T-helper 17 cell (primary cell): ENCODE data around the gene GXYLT1. TPM values are rescaled to one million over a fixed set of nuclear protein-coding genes. Genes with fewer than 3 reads are reported as not detected.
A peak's percentile ranks its signal among the peaks of the same experiment; 100 is the strongest.

Experiments used
- ATAC-seq: fragments of 150-1000 bp; cut with Tn5 transposase; 2 replicates; pipeline ENCODE4 v1.10.0; 2021; ENCODE audit warnings: mild to moderate bottlenecking, moderate library complexity
- DNase-seq, 3 donors: peaks; one replicate each; pipeline versions ENCODE4 v3.0.0 to v3.0.0-alpha.2; 2020 to 2021
- H3K9me3 ChIP-seq: one replicate; pipeline ENCODE4 v1.7.0; 2013; ENCODE audit warnings: low read length, mild to moderate bottlenecking; ENCODE audit not compliant: control insufficient read depth, poor library complexity, severe bottlenecking
- H3K27ac Mint-ChIP-seq: one replicate; pipeline ENCODE4 v1.8.0; 2022; ENCODE audit warnings: mild to moderate bottlenecking, moderate library complexity, mixed read lengths
- H3K27me3 Mint-ChIP-seq: one replicate; pipeline ENCODE4 v1.8.0; 2022; ENCODE audit warnings: mixed read lengths
- H3K36me3 Mint-ChIP-seq: one replicate; pipeline ENCODE4 v1.8.0; 2022; ENCODE audit warnings: low read depth, mixed read lengths
- H3K4me1 Mint-ChIP-seq: one replicate; pipeline ENCODE4 v1.8.0; 2022; ENCODE audit warnings: mild to moderate bottlenecking, mixed read lengths
- H3K4me3 Mint-ChIP-seq: one replicate; pipeline ENCODE4 v1.8.0; 2022; ENCODE audit warnings: mild to moderate bottlenecking, moderate library complexity, mixed read lengths
- total RNA-seq, 4 donors: library from RNA in 2 of 4; stranded (reverse) in 2 of 4; gene quantifications; one replicate each; pipeline ENCODE4 v1.2.3 and lab custom pipeline; 2022 to 2026

The GXYLT1 gene
- total RNA-seq, 2 donors from 2014 or later = 5.8 to 7.7 TPM

DNA sequence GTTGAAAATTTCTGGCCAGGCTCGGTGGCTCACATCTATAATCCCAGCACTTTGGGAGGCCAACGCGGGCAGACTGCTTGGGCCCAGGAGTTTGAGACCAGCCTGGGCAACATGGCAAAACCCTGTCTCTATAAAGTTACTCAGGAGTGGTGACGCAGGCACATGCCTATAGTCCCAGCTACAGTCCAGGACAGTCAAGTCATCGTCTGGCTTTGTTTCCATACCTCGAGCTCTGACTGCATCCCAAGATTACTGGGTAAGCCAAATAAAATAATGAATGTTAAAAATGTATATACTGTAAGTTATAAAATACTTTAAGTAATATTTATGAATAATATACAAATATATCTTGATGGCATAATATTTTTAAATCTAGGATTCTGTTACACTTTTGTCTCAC is 23.0 kb upstream of the GXYLT1 start:
- H3K27me3 Mint-ChIP-seq = no peaks in the 10 kb centered on the region
- H3K27ac Mint-ChIP-seq = no peak overlapping the region

DNA sequence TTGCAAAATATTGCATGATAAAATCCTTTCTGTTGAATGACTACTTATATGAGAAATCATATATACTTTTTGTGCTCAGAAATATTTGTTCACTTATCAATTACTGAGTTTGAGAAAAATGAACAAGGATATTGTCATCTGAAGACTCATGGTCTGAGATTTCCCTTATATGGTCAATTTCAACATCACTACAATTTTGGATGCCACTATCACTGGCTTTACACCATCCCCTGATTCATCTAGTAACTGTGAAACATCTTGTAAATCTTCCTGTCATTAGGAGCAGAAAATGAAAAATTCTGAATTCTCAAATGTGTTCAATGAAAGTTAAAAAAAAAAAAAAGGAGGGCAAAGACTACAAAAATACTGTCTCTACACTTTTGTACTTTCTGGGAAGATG is 21.8 kb upstream of the GXYLT1 start:
- H3K27me3 Mint-ChIP-seq = no peaks in the 10 kb centered on the region
- no peak overlapping the region for H3K4me3 Mint-ChIP-seq
- no peaks in the 10 kb centered on the region for H3K9me3 ChIP-seq
- H3K27ac Mint-ChIP-seq = peak overlapping the region; percentile 29
- DNase-seq (no peak), ATAC-seq (no peak)
- peaks cover 11% of the 10 kb centered on the region for H3K4me1 Mint-ChIP-seq
- H3K36me3 Mint-ChIP-seq = no peaks in the 10 kb centered on the region

More for the DNA sequence above, 23.0 kb upstream of the GXYLT1 start:
- Mint-ChIP-seq H3K4me3 (no peak overlapping the region), H3K4me1 (peaks cover 7% of the 10 kb centered on the region), H3K36me3 (no peaks in the 10 kb centered on the region)
- no peak for DNase-seq
- no peak for ATAC-seq
- no peaks in the 10 kb centered on the region for H3K9me3 ChIP-seq

DNA sequence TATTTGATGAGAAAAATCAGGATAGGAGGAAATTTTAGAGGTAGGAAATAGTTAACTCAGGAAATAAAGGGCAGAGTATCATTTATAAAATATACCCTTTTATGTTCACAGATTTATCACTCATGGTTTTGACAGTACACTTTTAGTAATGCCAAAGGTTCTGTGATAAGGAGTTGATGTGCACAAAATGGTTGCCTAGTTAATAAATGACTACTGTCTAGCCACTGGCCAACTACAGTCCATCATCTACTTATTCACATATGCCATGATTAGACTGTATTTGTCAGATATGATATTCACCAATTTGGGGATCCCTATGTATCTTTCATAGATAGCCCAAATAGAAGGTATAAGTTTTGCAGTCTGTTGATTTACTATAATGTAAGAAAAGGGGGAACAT is 19.2 kb upstream of the GXYLT1 start:
- no peaks in the 10 kb centered on the region for H3K27me3 Mint-ChIP-seq
- no peak for ATAC-seq
- DNase-seq = no peak
- peaks cover 3% of the 10 kb centered on the region for H3K36me3 Mint-ChIP-seq
- H3K27ac Mint-ChIP-seq = peak overlapping the region; percentile 53
- no peaks in the 10 kb centered on the region for H3K9me3 ChIP-seq
- peaks cover 11% of the 10 kb centered on the region for H3K4me1 Mint-ChIP-seq
- H3K4me3 Mint-ChIP-seq = no peak overlapping the region

DNA sequence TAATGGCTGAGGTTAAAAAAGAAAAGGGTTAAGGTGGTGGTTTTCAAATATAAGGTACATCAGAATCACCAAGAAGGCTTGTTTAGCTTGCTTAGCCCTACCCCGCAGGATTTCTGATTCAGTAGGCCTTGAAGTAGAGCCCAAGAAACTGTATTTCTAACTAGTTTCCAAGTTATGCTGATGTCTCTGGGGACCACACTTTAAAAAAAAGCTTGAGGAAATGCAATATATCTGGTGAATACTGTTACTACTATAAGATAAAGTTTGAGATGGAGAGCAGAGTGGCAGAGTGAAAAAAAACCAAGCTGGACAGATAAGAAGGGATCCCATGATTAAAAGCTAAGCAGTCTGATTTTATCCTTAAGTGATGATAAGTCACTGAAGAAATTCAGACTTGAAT is 18.3 kb upstream of the GXYLT1 start:
- peak overlapping the region; percentile 53 for H3K27ac Mint-ChIP-seq
- H3K4me1 Mint-ChIP-seq = peaks cover 11% of the 10 kb centered on the region

DNA sequence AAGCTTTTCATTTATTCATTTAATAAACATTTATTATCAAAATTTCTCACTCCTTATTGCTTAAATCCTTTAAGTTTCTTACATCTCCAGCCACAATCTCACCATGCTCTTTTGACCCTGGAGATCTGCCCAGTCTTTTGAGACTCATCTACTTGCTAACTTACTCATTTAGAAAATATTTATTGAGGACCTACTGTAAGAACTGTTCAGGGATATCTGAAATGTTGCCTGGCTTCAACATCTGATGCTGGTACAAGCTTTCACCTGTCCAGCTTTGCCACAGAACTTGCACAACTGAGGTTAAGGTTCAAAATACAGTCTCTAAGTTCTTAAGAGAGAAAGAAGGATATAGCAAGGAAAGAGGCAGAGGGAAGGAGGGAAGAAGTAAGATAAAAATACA is 17.5 kb upstream of the GXYLT1 start:
- H3K4me3 Mint-ChIP-seq = no peak overlapping the region
- H3K9me3 ChIP-seq = no peaks in the 10 kb centered on the region
- ATAC-seq (no peak), DNase-seq (no peak)
- H3K27me3 Mint-ChIP-seq = no peaks in the 10 kb centered on the region
- H3K4me1 Mint-ChIP-seq = peaks cover 11% of the 10 kb centered on the region
- peaks cover 3% of the 10 kb centered on the region for H3K36me3 Mint-ChIP-seq
- peak overlapping the region; percentile 53 for H3K27ac Mint-ChIP-seq

More for the DNA sequence above, 18.3 kb upstream of the GXYLT1 start:
- DNase-seq (no peak), ATAC-seq (no peak)
- no peaks in the 10 kb centered on the region for H3K27me3 Mint-ChIP-seq
- peaks cover 3% of the 10 kb centered on the region for H3K36me3 Mint-ChIP-seq
- no peaks in the 10 kb centered on the region for H3K9me3 ChIP-seq
- no peak overlapping the region for H3K4me3 Mint-ChIP-seq

DNA sequence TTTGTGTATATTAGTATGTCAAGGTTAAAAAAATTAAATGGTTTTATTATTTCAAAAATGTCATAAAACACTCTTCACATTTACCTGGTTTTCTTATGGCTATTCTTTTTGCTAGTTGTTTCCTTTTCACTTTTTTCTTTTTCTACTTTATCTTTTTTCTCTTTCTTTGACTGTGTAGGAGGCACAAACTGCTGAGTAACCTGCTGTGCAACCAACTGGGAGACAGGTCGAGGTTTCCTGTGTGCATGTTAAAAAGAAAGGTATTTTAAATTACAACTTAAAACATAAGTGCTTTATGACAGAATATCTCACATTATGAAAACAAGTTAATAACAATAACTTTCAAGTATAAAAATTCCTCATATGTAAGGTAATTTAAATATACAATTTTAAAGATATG is 16.9 kb upstream of the GXYLT1 start:
- H3K27ac Mint-ChIP-seq = no peak overlapping the region
- ATAC-seq (no peak), DNase-seq (no peak)
- H3K27me3 Mint-ChIP-seq = no peaks in the 10 kb centered on the region
- no peaks in the 10 kb centered on the region for H3K9me3 ChIP-seq
- no peak overlapping the region for H3K4me3 Mint-ChIP-seq
- H3K36me3 Mint-ChIP-seq = peaks cover 3% of the 10 kb centered on the region
- H3K4me1 Mint-ChIP-seq = peaks cover 12% of the 10 kb centered on the region

DNA sequence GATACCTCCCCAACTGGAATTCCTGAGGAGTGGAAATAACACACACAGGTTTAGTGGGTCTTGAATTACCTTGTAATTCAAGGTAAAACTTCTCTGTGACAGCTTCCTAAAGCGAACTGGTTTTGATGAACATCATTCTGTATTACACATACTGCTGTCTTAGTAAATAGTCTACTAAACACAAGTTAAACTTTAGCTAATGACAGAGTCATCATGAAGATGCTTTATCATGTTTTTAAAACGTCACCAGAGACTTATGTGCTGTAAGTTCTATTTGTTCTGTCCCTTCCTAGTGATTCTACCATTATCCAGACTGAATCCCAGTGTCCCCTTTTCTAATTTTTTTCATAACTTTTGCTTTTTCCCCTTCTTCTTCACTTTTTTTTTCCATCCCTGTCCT is 11.6 kb upstream of the GXYLT1 start:
- H3K27me3 Mint-ChIP-seq = no peaks in the 10 kb centered on the region
- H3K4me1 Mint-ChIP-seq = peaks cover 2% of the 10 kb centered on the region
- peaks cover 3% of the 10 kb centered on the region for H3K36me3 Mint-ChIP-seq
- H3K9me3 ChIP-seq = no peaks in the 10 kb centered on the region
- no peak overlapping the region for H3K27ac Mint-ChIP-seq
- DNase-seq = no peak
- no peak for ATAC-seq
- no peak overlapping the region for H3K4me3 Mint-ChIP-seq

DNA sequence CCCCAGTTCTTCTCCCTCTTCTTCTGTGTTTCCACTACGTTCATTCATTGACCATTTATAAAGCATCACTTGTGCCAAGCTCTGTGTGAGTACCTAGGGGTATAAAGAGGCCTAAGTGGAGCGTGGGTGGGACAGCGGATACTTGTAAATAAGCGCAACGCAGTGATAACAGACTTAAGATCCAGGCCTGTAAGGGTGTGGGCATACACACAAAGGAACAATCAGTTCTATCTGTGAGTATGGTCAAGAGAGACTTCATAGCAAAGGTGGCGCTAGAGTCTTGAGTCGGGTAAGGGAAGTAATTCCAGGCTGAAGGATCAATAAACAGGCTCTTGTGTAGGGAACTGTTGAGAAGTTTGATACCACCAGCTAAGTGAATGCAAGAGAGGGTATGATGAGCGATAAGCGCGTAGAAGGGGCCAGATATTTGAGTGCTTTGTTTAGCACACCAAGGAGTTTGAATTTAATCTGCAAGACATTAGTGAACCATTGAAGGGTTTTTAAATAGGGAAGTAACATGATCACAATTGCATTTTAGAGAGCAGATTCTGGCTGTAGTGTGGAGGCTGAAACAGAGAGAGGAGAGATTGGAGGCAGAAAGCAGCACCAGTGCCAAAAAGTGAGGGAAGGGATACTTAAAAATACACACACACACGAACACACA is 1.0 kb upstream of the GXYLT1 start:
- peak overlapping the region; percentile 45 for H3K27ac Mint-ChIP-seq

DNA sequence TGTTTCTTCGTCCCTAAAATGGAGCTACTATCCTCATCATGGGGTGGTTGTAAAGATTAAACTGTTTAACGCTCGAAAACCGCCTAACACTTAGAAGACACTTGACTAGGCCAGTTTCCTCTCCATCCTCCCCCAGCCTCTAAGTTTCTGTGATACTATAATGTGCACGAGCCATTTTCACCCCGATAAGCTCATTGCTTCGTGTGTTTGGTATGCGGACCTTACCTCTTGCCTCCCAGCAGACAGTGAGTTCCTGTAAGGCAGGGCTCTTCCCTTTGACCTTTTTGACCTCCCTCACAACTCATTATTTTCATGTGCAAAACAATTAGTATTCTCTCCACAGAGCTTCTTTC is 499 bp upstream of the GXYLT1 start:
- Mint-ChIP-seq H3K27ac (peak overlapping the region; percentile 45), H3K27me3 (no peaks in the 10 kb centered on the region), H3K36me3 (no peaks in the 10 kb centered on the region), H3K4me3 (peak overlapping the region; percentile 98), H3K4me1 (peaks cover 33% of the 10 kb centered on the region)
- no peak for DNase-seq
- peak; percentile 1 for ATAC-seq
- H3K9me3 ChIP-seq = no peaks in the 10 kb centered on the region

More for the DNA sequence above, 1.0 kb upstream of the GXYLT1 start:
- H3K9me3 ChIP-seq = no peaks in the 10 kb centered on the region
- Mint-ChIP-seq H3K27me3 (no peaks in the 10 kb centered on the region), H3K4me3 (peak overlapping the region; percentile 98), H3K36me3 (no peaks in the 10 kb centered on the region), H3K4me1 (peaks cover 30% of the 10 kb centered on the region)
- DNase-seq (no peak), ATAC-seq (no peak)

DNA sequence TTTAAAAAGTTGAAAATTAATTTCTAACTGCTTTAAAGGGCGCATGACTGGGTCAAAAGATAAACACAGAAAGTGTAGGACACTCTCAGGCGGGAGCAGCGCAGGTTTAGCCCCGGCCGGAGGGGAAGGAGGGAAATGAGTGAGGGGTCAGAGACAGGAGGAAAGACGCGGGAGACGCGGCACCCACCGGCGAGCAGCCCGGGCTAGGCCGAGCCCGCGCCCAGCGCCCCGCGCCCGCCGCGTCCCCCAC is 591 bp downstream of the GXYLT1 start:
- H3K9me3 ChIP-seq = no peaks in the 10 kb centered on the region
- ATAC-seq (no peak), DNase-seq (no peak)
- H3K4me1 Mint-ChIP-seq = peaks cover 36% of the 10 kb centered on the region
- H3K27me3 Mint-ChIP-seq = no peaks in the 10 kb centered on the region
- peak overlapping the region; percentile 90 for H3K27ac Mint-ChIP-seq
- peak overlapping the region; percentile 98 for H3K4me3 Mint-ChIP-seq
- no peaks in the 10 kb centered on the region for H3K36me3 Mint-ChIP-seq

DNA sequence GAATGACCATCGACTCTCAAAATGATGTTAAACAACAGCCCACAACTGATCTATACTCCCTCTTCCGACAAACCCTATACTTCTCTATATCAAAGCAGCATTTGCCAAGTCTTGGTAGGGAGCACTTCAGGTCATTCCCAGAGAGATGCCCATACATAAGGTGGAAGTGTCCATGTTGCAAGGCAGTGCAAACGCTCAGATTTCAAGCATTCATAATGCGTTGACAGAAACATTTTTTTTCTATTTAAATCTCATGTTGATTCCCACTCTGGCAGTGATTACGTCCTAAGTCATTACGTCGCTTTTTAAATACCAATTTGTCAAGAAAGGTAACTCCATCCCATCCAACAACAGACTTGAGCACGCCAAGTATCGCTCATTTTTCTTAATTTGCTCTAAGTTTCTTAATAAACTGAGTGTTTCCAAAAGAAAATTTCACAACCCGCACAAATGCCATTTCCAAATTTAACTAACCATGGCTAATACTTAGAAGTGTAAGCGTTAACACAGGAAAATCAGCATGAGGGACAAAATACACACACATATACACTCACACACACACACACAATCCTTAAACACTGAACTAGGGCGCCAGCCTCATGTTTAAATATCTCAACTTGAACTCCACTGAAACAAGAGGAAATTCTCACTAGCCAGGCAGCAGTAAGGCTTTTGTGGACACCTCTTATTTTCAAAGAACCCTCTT is 1.1 kb downstream of the GXYLT1 start:
- ATAC-seq = no peak
- Mint-ChIP-seq H3K4me3 (peak overlapping the region; percentile 98), H3K4me1 (peaks cover 36% of the 10 kb centered on the region), H3K27me3 (no peaks in the 10 kb centered on the region), H3K27ac (peak overlapping the region; percentile 90), H3K36me3 (no peaks in the 10 kb centered on the region)
- H3K9me3 ChIP-seq = no peaks in the 10 kb centered on the region
- DNase-seq = no peak

DNA sequence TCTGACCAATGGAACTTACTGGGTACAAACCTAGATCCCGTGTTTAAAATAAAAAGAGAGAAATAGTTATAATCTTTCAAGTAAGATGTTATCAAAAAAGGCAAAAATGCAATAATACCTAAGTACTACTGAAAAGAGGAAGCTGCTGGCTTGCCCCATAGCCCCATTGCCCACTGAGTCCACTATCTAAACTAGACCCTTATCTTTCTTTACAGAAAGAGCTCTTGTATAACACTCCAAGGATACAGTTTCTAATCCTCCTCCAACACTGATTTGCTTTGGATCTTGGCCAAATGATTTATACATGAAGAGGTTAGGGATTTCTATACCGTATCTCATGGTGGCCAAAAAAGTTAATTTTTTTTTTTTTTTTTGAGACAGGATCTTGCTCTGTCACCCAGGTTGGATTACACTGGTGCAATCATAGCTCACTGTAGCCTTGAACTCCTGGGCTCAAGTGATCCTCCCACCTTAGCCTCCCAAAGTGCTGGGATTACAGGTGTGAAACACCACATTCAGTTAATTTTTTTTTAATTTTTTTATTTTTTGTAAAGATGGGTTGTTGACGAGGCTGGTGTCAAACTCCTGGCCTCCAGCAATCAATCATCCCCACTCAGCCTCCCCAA is 2.6 kb downstream of the GXYLT1 start:
- no peak for DNase-seq
- no peak overlapping the region for H3K27ac Mint-ChIP-seq
- no peaks in the 10 kb centered on the region for H3K27me3 Mint-ChIP-seq
- no peak for ATAC-seq
- no peak overlapping the region for H3K4me3 Mint-ChIP-seq
- no peaks in the 10 kb centered on the region for H3K36me3 Mint-ChIP-seq
- H3K9me3 ChIP-seq = no peaks in the 10 kb centered on the region
- H3K4me1 Mint-ChIP-seq = peaks cover 42% of the 10 kb centered on the region

DNA sequence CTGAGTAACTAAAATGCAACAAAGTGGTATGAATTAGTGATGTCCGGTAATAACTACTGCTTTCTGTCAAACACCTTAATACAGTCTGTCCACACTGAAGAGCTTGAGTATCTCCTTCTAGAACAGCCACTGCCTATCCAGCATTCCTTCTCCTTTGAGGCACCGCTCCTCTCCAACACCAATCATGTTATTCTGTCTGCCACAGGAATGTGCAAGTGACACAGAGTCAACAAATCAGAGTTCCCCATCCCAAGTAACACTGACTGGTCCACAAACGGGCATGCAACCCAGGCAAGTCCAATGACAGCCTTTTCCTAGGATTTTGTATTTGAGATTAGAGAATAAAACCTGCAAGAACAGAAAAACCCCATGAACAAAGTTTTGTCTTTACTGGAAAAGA is 3.8 kb downstream of the GXYLT1 start:
- DNase-seq = no peak
- no peak overlapping the region for H3K27ac Mint-ChIP-seq

More for the DNA sequence above, 3.8 kb downstream of the GXYLT1 start:
- H3K9me3 ChIP-seq = no peaks in the 10 kb centered on the region
- Mint-ChIP-seq H3K4me1 (peaks cover 46% of the 10 kb centered on the region), H3K4me3 (no peak overlapping the region), H3K27me3 (no peaks in the 10 kb centered on the region), H3K36me3 (no peaks in the 10 kb centered on the region)
- ATAC-seq = no peak
